Trophoblast cell (in vitro differentiated cells and primary cell): ENCODE measurements around the gene ETFA.
"Not testable (repeated sequence)": the region's sequence is repeated elsewhere in the genome, so short reads cannot be mapped to it uniquely, and the experiment has no call there.

Source experiments
- DNase-seq, 2 donors: peaks; one replicate each; pipeline ENCODE4 v3.0.0-alpha.2; 2016
- H2AFZ ChIP-seq: 2 replicates; pipeline ENCODE4 v1.6.1; 2013; ENCODE audit warnings: low read length, moderate library complexity, mild to moderate bottlenecking; ENCODE audit not compliant: insufficient read depth, poor library complexity
- H2AK5ac ChIP-seq: 2 replicates; pipeline ENCODE4 v1.6.1; 2013; ENCODE audit warnings: mild to moderate bottlenecking, low read length
- H2BK120ac ChIP-seq: 2 replicates; pipeline ENCODE4 v1.6.1; 2013; ENCODE audit warnings: low read length, mild to moderate bottlenecking, moderate library complexity; ENCODE audit not compliant: insufficient read depth, poor library complexity
- H2BK12ac ChIP-seq: 2 replicates; pipeline ENCODE4 v1.6.1; 2013; ENCODE audit warnings: mild to moderate bottlenecking, low read length, moderate library complexity
- H2BK5ac ChIP-seq: 2 replicates; pipeline ENCODE4 v1.6.1; 2013; ENCODE audit warnings: low read length, low read depth, moderate library complexity, mild to moderate bottlenecking; ENCODE audit not compliant: poor library complexity
- H3K14ac ChIP-seq: 2 replicates; pipeline ENCODE4 v1.6.1; 2013; ENCODE audit warnings: mild to moderate bottlenecking, low read length
- H3K18ac ChIP-seq: 2 replicates; pipeline ENCODE4 v1.6.1; 2013; ENCODE audit warnings: mild to moderate bottlenecking, low read length
- H3K23ac ChIP-seq: 2 replicates; pipeline ENCODE4 v1.6.1; 2013; ENCODE audit warnings: low read length
- H3K27ac ChIP-seq: 2 replicates; pipeline ENCODE4 v1.5.1; 2013; ENCODE audit warnings: low read depth, mild to moderate bottlenecking, inconsistent platforms, low read length, moderate library complexity
- H3K27me3 ChIP-seq: 2 replicates; pipeline ENCODE4 v1.6.1; 2013; ENCODE audit warnings: inconsistent platforms, mild to moderate bottlenecking, low read length, moderate library complexity; ENCODE audit not compliant: insufficient read depth
- H3K36me3 ChIP-seq, 2 experiments: 1 replicate in 1 of 2; 2 replicates in 1 of 2; pipeline ENCODE4 v1.6.1; 2013; ENCODE audit warnings: low read length in 2 of 2, mild to moderate bottlenecking in 2 of 2, moderate library complexity in 1 of 2; ENCODE audit not compliant: insufficient read depth in 2 of 2, control insufficient read depth in 1 of 2
- H3K4ac ChIP-seq: 2 replicates; pipeline ENCODE4 v1.6.1; 2013; ENCODE audit warnings: low read depth, mild to moderate bottlenecking, low read length, moderate library complexity
- H3K4me1 ChIP-seq, 2 experiments: 1 replicate in 1 of 2; 2 replicates in 1 of 2; pipeline ENCODE4 v1.6.1; 2013; ENCODE audit warnings: low read length in 2 of 2, mild to moderate bottlenecking in 2 of 2, moderate library complexity in 1 of 2; ENCODE audit not compliant: insufficient read depth in 2 of 2, control insufficient read depth in 1 of 2
- H3K4me2 ChIP-seq: 2 replicates; pipeline ENCODE4 v1.6.1; 2013; ENCODE audit warnings: inconsistent platforms, mild to moderate bottlenecking, low read length, moderate library complexity
- H3K4me3 ChIP-seq: 2 replicates; pipeline ENCODE4 v1.5.1; 2013; ENCODE audit warnings: mild to moderate bottlenecking, low read depth, low read length, inconsistent platforms
- H3K79me1 ChIP-seq: one replicate; pipeline ENCODE4 v1.6.1; 2013; ENCODE audit warnings: low read length
- H3K79me2 ChIP-seq: 2 replicates; pipeline ENCODE4 v1.6.1; 2013; ENCODE audit warnings: low read length, mild to moderate bottlenecking; ENCODE audit not compliant: control insufficient read depth, insufficient read depth, poor library complexity
- H3K9ac ChIP-seq: 2 replicates; pipeline ENCODE4 v1.6.1; 2013; ENCODE audit warnings: mild to moderate bottlenecking, low read length
- H3K9me3 ChIP-seq: 2 replicates; pipeline ENCODE4 v1.6.1; 2013; ENCODE audit warnings: low read depth, mild to moderate bottlenecking, control low read depth, inconsistent platforms, low read length; ENCODE audit not compliant: insufficient read depth
- H4K12ac ChIP-seq: 2 replicates; pipeline ENCODE4 v1.6.1; 2013; ENCODE audit warnings: low read depth, mild to moderate bottlenecking, low read length, moderate library complexity
- H4K8ac ChIP-seq: 2 replicates; pipeline ENCODE4 v1.6.1; 2013; ENCODE audit warnings: low read depth, mild to moderate bottlenecking, low read length, moderate library complexity
- H4K91ac ChIP-seq: one replicate; pipeline ENCODE4 v1.6.1; 2013; ENCODE audit warnings: low read depth, mild to moderate bottlenecking, low read length, moderate library complexity
- WGBS: extraction: QIAGEN DNeasy Blood & Tissue Kit; methylation state at CpG from one replicate; pipeline ENCODE4 v1.1.7; 2013; ENCODE audit warnings: missing lambda C conversion rate; ENCODE audit not compliant: insufficient read length, insufficient coverage; ENCODE audit errors: extremely low coverage; 5-methylcytosine and 5-hydroxymethylcytosine counted together

The ETFA gene

DNA sequence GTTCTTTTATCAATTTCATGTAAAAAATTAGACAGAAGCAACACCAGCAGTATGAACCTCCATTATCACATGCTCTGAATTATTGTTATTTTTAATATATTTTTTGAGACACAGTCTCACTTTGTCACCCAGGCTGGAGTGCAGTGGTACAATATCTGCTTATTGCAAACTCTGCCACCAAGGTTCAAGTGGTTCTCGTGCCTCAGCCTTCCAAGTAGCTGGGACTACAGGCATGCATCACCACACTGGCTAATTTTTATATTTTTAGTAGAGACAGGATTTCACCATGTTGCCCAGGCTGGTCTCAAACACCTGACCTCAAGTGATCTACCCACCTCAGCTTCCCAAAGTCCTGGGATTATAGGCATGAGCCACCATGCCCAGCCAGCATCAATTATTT, 16.8 kb downstream of the ETFA start:
- H3K9ac ChIP-seq, H3K27me3 ChIP-seq, H3K79me2 ChIP-seq, H4K12ac ChIP-seq, H3K36me3 ChIP-seq, H2BK120ac ChIP-seq, H2AFZ ChIP-seq, H3K18ac ChIP-seq, H4K91ac ChIP-seq, H2BK12ac ChIP-seq, H3K9me3 ChIP-seq, DNase-seq, H2AK5ac ChIP-seq, H3K23ac ChIP-seq, H2BK5ac ChIP-seq, H3K79me1 ChIP-seq, H3K4me1 ChIP-seq, H3K27ac ChIP-seq, H3K4ac ChIP-seq, H3K4me2 ChIP-seq, H4K8ac ChIP-seq, H3K14ac ChIP-seq, H3K4me3 ChIP-seq: not testable (repeated sequence)
- no CpG with 5 or more reads among the region's 1 CpG for WGBS

DNA sequence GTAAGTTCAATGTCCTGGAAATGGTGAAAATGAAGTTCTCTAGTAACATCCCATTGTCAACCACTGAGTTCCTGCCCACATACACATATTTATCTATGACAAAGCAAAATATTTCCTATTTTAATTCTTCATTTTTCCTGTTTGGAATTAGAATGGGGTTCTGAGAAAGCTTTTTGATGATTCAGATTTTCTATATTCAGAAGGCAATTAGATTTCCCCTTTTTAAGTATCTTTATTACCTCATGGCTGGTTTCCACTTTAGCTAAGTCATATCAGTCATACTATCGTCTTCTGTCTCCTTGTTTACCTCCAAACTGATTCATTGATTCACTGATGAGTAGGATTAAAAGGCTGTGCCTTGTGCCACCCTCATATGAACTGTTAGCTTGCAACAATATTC, 17.9 kb downstream of the ETFA start:
- no peak overlapping the region for H3K14ac ChIP-seq
- no peak overlapping the region for H2AFZ ChIP-seq
- H3K9ac ChIP-seq = no peak overlapping the region
- no peak overlapping the region for H3K4me3 ChIP-seq
- no peak overlapping the region for H3K23ac ChIP-seq
- no peak overlapping the region for H3K18ac ChIP-seq
- H3K27me3 ChIP-seq = no peaks in the 10 kb centered on the region
- H3K27ac ChIP-seq = no peak overlapping the region
- no peak overlapping the region for H2BK120ac ChIP-seq
- no peaks in the 10 kb centered on the region for H3K9me3 ChIP-seq
- no peaks in the 10 kb centered on the region for H3K79me1 ChIP-seq
- no peak overlapping the region for H2BK12ac ChIP-seq
- no peak overlapping the region for H4K91ac ChIP-seq
- peaks cover 1% of the 10 kb centered on the region for H3K79me2 ChIP-seq
- H2BK5ac ChIP-seq = no peak overlapping the region
- no CpG with 5 or more reads among the region's 1 CpG for WGBS
- H3K4me2 ChIP-seq = no peak overlapping the region
- H2AK5ac ChIP-seq = no peak overlapping the region
- peaks cover 2 to 4% of the 10 kb centered on the region in 2 experiments for H3K36me3 ChIP-seq
- no peak overlapping the region for H4K12ac ChIP-seq
- no peak overlapping the region for H3K4ac ChIP-seq
- H3K4me1 ChIP-seq = no peaks in the 10 kb centered on the region
- H4K8ac ChIP-seq = no peak overlapping the region
- no peak for DNase-seq

DNA sequence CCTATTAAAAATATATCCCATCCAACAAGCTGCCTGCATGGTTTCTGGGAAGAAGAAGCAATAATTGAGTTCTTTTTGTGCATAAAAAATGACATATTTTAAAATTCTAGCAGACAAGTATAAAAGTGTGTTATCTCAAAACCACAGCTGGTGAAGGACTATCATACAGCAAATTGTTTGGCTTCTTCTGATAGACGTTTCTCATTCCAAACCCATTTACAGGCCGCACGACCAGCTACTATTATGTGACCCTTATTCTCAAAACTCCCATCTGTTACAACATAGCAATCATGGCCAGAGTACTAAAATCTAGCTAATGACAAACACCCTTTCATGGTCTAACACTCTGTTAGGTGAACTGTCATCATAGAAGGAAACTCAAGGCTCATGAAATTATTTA, 21.7 kb downstream of the ETFA start:
- Histone ChIP-seq H3K4me2 (no peak overlapping the region), H3K9ac (no peak overlapping the region), H3K4me1 (no peaks in the 10 kb centered on the region), H3K4ac (no peak overlapping the region), H2BK12ac (no peak overlapping the region), H3K14ac (no peak overlapping the region), H3K36me3 (peaks cover 7% of the 10 kb centered on the region in 2 experiments), H3K18ac (no peak overlapping the region), H2BK5ac (no peak overlapping the region), H4K8ac (no peak overlapping the region), H4K91ac (no peak overlapping the region), H3K79me1 (no peaks in the 10 kb centered on the region), H2AFZ (no peak overlapping the region), H3K27ac (no peak overlapping the region), H2AK5ac (no peak overlapping the region), H2BK120ac (no peak overlapping the region), H3K4me3 (no peak overlapping the region), H3K23ac (no peak overlapping the region), H3K27me3 (no peaks in the 10 kb centered on the region), H4K12ac (no peak overlapping the region), H3K79me2 (no peaks in the 10 kb centered on the region), H3K9me3 (no peaks in the 10 kb centered on the region)
- no CpG with 5 or more reads among the region's 3 CpGs for WGBS
- DNase-seq = peak; percentile 56 to 82

DNA sequence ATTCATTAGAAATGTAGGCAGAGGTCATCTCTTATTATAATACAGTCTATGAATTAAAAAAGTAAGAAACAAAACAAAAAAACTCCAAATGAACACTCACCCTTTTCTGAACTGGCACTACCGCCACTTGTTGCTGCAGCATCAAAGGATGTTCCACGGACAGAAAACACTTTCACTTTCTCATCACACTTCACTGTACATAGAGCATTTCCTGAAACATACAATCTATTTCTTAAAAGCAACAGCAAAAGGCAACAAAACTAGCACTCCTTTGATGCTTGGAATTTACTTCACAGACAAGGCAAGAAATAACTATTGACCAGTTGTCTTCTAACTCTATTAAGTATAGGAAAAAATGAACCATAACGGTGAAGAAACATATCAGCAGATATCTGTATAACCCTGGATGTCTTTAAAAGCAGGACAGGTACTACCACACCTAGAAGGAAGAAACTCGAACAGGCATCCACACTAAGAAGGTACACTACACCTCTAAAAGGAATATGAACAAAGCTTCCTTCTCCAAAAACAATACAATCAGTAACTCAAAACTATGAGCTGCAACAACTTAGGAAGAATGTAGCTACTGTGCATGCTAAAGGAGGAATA, 24.9 kb downstream of the ETFA start:
- no peak overlapping the region for H4K12ac ChIP-seq
- H3K36me3 ChIP-seq = peaks cover 17 to 20% of the 10 kb centered on the region in 2 experiments
- H3K4ac ChIP-seq = no peak overlapping the region

More for the DNA sequence above, 24.9 kb downstream of the ETFA start:
- WGBS = no CpG with 5 or more reads among the region's 4 CpGs
- Histone ChIP-seq H3K14ac (no peak overlapping the region), H3K79me2 (no peaks in the 10 kb centered on the region), H3K27me3 (no peaks in the 10 kb centered on the region), H3K27ac (no peak overlapping the region), H4K8ac (no peak overlapping the region), H3K4me1 (no peaks in the 10 kb centered on the region), H3K18ac (no peak overlapping the region), H2BK12ac (no peak overlapping the region), H3K9me3 (no peaks in the 10 kb centered on the region), H2AK5ac (no peak overlapping the region), H3K4me2 (no peak overlapping the region), H4K91ac (no peak overlapping the region), H3K4me3 (no peak overlapping the region), H2AFZ (no peak overlapping the region), H2BK5ac (no peak overlapping the region), H2BK120ac (no peak overlapping the region), H3K9ac (no peak overlapping the region), H3K79me1 (no peaks in the 10 kb centered on the region), H3K23ac (no peak overlapping the region)
- DNase-seq = no peak
